Hindlimb muscle (tissue), 1 donor: ENCODE results near the gene DSTYK. TPM values are rescaled to one million over a fixed set of nuclear protein-coding genes. Genes with fewer than 3 reads are reported as not detected.
"Not testable (repeated sequence)": the region's sequence is repeated elsewhere in the genome, so short reads cannot be mapped to it uniquely, and the experiment has no call there.

Experiments
- DNase-seq: peaks from one replicate; pipeline ENCODE4 v3.0.0-alpha.2; 2013
- polyA plus RNA-seq: library from polyadenylated mRNA; unstranded; fragments of 120-200 nt; gene quantifications from one replicate; pipeline ENCODE4 v1.2.1, GENCODE V29; 2013; ENCODE audit not compliant: insufficient read length

DSTYK gene
- polyA plus RNA-seq, 1 donor: 7.4 TPM

- DNase-seq: peak; percentile 32
These were observed 486 bp upstream of the DSTYK start for GRCh38 chr1:205211839-205212536.

GRCh38 chr1:205210756-205211168, 740 bp downstream of the DSTYK start:
- DNase-seq: no peak

GRCh38 chr1:205208811-205209210, 2.7 kb downstream of the DSTYK start:
- no peak for DNase-seq

GRCh38 chr1:205205055-205205454, 6.4 kb downstream of the DSTYK start:
- DNase-seq: no peak

GRCh38 chr1:205204552-205204951, 7.0 kb downstream of the DSTYK start:
- no peak for DNase-seq

GRCh38 chr1:205199931-205200299, 11.6 kb downstream of the DSTYK start:
- no peak for DNase-seq

- DNase-seq: no peak
These were observed 12.2 kb downstream of the DSTYK start for GRCh38 chr1:205199090-205199930.

GRCh38 chr1:205192287-205192686, 19.2 kb downstream of the DSTYK start:
- DNase-seq: no peak

GRCh38 chr1:205191622-205192021, 19.9 kb downstream of the DSTYK start:
- DNase-seq: no peak

- DNase-seq: no peak
These were observed 20.5 kb downstream of the DSTYK start for GRCh38 chr1:205190845-205191577.

GRCh38 chr1:205189131-205189530, 22.4 kb downstream of the DSTYK start:
- no peak for DNase-seq

GRCh38 chr1:205188596-205188995, 22.9 kb downstream of the DSTYK start:
- no peak for DNase-seq

- DNase-seq: no peak
These were observed 23.4 kb downstream of the DSTYK start for GRCh38 chr1:205188098-205188497.

- no peak for DNase-seq
These were observed 24.1 kb downstream of the DSTYK start for GRCh38 chr1:205187420-205187819.

- no peak for DNase-seq
These were observed 25.3 kb downstream of the DSTYK start for GRCh38 chr1:205186191-205186590.

- no peak for DNase-seq
These were observed 27.7 kb downstream of the DSTYK start for GRCh38 chr1:205183676-205184335.

- DNase-seq: no peak
These were observed 28.6 kb downstream of the DSTYK start for GRCh38 chr1:205182930-205183329.

GRCh38 chr1:205180331-205180730, 31.2 kb downstream of the DSTYK start:
- DNase-seq: not testable (repeated sequence)

GRCh38 chr1:205179842-205180241, 31.7 kb downstream of the DSTYK start:
- DNase-seq: no peak

GRCh38 chr1:205172729-205173366, 38.7 kb downstream of the DSTYK start:
- no peak for DNase-seq

- no peak for DNase-seq
These were observed 40.1 kb downstream of the DSTYK start for GRCh38 chr1:205171369-205171768.
